Measurements from ENCODE around the gene TMEM271.
A peak's percentile ranks its signal among the peaks of the same experiment; 100 is the strongest.

Gene TMEM271

DNA sequence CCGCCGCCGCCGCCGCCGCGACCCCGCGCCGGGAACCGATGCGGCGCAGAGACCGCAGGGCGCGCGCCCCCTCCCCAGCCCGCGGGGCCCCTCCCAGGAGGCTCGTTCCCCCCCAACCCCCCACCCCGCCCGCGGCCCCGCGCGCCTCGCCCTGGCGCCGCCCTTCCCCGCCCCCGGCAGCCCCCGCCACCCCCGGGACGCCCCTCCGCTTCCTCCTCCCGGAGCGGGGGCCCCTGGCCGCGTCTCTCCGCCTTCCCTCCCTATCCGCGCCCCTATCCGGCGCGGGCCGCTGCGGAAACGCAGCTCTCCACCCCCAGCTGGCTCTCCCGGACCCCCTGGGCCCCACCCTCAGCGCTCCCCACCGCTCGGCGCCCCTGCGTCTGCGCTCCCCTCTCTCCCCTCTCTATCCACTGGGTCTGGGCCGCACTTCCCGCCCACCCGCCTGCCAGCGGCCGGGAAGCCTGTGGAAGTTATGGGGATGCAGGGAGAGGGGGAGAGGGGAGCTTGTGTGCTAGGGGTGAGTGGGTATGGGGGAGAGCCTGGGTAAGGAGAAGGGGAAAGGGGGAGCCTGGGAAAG is at the start of gene TMEM271:
Gene TMEM271, minus strand, starts transcription at position 51 of the 577 bp plus-strand sequence. CDS start 233 bp downstream, outside the sequence.
- TF ChIP-seq, protein P1, sequence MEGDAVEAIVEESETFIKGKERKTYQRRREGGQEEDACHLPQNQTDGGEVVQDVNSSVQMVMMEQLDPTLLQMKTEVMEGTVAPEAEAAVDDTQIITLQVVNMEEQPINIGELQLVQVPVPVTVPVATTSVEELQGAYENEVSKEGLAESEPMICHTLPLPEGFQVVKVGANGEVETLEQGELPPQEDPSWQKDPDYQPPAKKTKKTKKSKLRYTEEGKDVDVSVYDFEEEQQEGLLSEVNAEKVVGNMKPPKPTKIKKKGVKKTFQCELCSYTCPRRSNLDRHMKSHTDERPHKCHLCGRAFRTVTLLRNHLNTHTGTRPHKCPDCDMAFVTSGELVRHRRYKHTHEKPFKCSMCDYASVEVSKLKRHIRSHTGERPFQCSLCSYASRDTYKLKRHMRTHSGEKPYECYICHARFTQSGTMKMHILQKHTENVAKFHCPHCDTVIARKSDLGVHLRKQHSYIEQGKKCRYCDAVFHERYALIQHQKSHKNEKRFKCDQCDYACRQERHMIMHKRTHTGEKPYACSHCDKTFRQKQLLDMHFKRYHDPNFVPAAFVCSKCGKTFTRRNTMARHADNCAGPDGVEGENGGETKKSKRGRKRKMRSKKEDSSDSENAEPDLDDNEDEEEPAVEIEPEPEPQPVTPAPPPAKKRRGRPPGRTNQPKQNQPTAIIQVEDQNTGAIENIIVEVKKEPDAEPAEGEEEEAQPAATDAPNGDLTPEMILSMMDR (IDR thresholded peaks at IDR 0.05; ENCODE audit: low read depth, low read length), result no peak
- peak; percentile 73 for DNase-seq (ENCODE audit: low read depth)
- H3K4me3 ChIP-seq (ENCODE audit: low read depth, low read length), result peak within 1 kb of the TSS; percentile 53

- TF ChIP-seq, protein P1 (IDR thresholded peaks at IDR 0.05; ENCODE audit: low read depth, low read length), result no peak
- TF ChIP-seq MYC (IDR thresholded peaks at IDR 0.05; ENCODE audit: low read depth, low read length) (no peak), POLR2A (IDR thresholded peaks at IDR 0.05; ENCODE audit: extremely low read depth, insufficient read length) (no peak)
- H3K4me3 ChIP-seq (ENCODE audit: low read depth, low read length), result no peak overlapping the region
- no peak for DNase-seq (ENCODE audit: low read depth)
Observed at GRCh38 chr4:625631-626161, 49.6 kb upstream of the TMEM271 start.

DNA sequence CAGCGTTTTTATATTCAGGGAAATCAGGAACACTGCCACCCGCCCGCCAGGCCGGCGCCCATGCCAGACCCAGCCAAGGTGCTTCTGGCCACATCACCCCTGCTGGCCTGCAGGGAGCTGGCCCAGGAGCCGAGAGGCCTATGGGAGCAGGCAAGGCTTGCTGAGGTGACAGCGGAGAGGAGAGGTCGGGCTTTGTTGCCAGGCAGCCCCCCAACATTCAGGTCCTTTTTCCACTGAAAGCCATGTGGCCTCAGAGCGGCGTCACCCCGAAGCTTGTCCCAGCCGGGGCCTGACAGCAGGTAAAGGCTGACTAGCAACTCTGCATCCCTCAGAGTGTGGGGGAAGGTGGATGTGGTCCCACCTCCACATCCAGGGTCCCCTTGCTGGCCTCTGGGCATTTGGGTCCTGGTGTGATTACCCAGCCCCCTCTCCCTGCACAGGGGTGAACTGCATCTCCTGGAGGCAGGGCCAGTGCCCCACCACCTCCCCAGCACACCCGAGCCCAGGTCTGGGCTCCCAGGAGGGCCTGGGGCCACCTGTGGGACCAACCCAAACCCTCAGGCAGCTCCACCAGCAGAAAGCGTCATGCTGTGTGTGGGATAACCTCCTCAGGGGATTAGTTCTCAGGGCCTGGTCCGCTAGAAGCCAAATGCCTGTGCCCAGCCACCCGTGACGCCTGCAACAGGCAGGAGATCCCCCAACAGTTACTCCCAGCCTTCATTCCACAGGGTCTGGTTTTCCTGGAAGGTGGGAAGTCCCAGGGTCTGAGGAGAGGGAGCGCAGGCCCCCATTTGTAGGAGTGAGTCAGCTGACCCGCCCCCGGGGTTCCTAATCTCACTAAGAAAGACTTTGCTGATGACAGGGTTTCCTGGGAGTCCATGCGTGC is 48.9 kb upstream of the TMEM271 start, which contains the start of gene PDE6B:
Gene PDE6B, plus strand, starts transcription at position 869 of the 886 bp plus-strand sequence. CDS start 54 bp downstream, outside the sequence.
- TF ChIP-seq, protein P1 (IDR thresholded peaks at IDR 0.05; ENCODE audit: low read depth, low read length), result no peak
- TF ChIP-seq MYC (IDR thresholded peaks at IDR 0.05; ENCODE audit: low read depth, low read length) (no peak), MAX (IDR thresholded peaks at IDR 0.05; ENCODE audit: low read depth, low read length) (no peak), POLR2A (IDR thresholded peaks at IDR 0.05; ENCODE audit: extremely low read depth, insufficient read length) (no peak)
- no peak for DNase-seq (ENCODE audit: low read depth)
- H3K4me3 ChIP-seq (ENCODE audit: low read depth, low read length), result no peak within 1 kb of the TSS

DNA sequence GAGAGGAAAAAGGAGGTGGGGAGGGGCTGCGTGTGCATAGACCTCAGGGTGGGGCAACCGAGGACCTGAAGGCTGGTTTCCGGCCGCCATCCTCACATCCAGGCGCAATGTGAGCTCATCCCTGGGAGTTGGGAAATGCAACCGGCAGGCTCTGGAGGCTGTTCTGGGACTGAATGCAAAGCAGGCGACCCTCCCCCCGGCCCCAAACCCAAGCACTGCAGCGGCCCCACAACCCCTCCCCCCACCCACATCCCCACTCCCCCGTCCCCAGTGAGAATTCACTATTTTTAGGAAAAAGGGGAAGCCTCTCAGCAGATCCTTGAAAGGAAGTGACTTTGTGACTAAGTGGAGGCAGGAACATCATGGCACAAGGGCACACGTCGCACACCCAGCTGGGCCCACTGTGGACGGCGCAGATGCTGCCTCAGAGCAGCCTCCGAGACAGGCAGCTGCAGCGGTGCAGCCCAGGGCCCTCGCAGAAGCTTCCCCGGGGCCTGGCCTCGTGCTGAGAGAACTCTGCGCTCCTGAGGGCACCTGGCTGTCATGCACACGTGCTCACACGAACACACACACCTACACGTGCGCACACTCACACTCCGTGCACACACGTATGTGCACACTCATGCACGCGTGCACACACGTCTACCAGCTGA is 47.9 kb upstream of the TMEM271 start:
- TF ChIP-seq POLR2A (IDR thresholded peaks at IDR 0.05; ENCODE audit: extremely low read depth, insufficient read length) (no peak), MYC (IDR thresholded peaks at IDR 0.05; ENCODE audit: low read depth, low read length) (no peak), MAX (IDR thresholded peaks at IDR 0.05; ENCODE audit: low read depth, low read length) (no peak)
- TF ChIP-seq, protein P1 (IDR thresholded peaks at IDR 0.05; ENCODE audit: low read depth, low read length), result no peak
- no peak for DNase-seq (ENCODE audit: low read depth)
- H3K4me3 ChIP-seq (ENCODE audit: low read depth, low read length), result no peak overlapping the region

DNA sequence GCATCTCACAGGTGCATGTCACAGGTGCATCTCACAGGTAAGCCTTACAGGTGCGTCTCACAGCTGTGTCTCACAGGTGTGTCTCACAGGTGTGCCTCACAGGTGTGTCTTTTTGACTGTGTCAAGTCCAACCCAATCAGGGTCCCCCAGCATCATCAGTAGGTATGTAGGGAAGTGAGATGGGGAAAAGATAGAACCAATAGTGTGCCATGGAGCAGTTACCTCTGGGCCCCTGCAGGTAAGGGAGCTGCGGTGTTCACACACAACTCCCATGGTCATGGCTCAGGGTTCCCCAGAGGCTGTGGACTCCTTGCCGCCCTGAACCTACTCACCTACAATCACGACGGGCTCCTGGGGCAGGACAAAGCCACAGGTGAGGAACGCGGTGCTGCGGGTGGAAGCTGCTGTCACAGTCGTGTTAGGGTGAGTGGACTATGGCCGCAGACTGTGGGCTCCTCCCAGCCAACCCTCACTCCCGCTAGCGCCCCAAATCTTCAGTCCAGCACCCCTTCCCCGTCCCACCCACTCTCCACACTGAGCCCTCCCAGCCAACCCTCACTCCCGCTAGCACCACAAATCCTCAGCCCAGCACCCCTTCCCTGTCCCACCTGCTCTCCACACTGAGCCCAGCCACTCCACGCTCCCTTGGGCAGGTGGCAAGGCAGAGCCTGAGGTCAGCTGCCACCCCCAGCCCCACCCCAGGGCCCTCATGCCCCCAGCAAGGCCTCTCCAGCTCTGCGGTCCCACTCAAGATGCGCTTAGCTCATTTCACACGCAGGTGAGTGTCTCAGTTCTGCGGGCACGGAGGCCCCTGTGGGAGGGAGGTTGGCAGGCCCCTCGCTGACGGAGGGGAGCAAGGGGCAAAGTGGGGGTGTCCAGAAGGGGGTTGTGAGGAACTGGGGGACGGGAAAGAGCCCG is 47.2 kb upstream of the TMEM271 start:
- TF ChIP-seq MYC (IDR thresholded peaks at IDR 0.05; ENCODE audit: low read depth, low read length) (no peak), MAX (IDR thresholded peaks at IDR 0.05; ENCODE audit: low read depth, low read length) (no peak), POLR2A (IDR thresholded peaks at IDR 0.05; ENCODE audit: extremely low read depth, insufficient read length) (no peak)
- TF ChIP-seq, protein P1 (IDR thresholded peaks at IDR 0.05; ENCODE audit: low read depth, low read length), result no peak
- H3K4me3 ChIP-seq (ENCODE audit: low read depth, low read length), result no peak overlapping the region
- DNase-seq (ENCODE audit: low read depth), result no peak

Measured in NB4 (cell line).